NOMO-1 treated with DMSO at 0.1 percent for 48 hours (cell line): Measurements from ENCODE around the gene MYPN.
"Not testable (repeated sequence)": the region's sequence is repeated elsewhere in the genome, so short reads cannot be mapped to it uniquely, and the experiment has no call there.

ENCODE experiments used
- DNase-seq: peaks from one replicate; lab custom pipeline; 2025; ENCODE audit not compliant: unreplicated experiment; lab: John Stamatoyannopoulos, UW

Gene MYPN

DNA sequence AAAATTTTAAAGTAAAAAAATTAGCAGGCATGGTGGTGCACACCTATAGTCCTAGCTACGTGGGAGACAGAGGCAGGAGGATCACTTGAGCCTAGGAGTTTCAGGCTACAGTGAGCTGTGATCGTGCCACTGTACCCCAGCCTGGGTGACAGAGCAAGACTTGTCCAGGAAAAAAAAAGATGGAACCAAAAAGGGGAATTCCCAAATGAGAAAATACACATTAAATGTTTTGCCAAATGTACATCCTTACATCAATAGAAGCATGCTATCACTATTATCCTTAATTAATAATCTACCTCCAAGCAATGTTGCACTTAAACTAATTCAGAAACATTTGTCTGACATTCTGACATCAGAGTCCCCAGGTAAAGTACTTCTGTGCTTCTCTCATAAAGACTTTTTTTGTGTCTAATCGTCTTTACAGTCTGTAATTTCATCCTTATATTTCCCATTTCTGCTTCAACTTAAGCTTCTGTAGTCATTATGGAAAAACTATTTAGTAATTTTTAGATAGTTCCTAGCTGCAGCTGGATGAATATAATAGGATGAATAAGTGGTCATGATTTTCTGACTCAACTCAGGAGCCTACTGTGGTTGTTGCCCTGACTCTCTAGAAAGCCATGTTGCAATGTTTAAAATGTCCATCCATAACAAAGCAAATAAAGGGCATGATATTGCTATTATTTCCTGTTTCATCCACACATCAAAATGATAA, 57.7 kb downstream of the MYPN start:
- no peak for DNase-seq

GRCh38 chr10:68167586-68168189, 58.4 kb downstream of the MYPN start:
- DNase-seq = no peak

- DNase-seq = no peak
Measured at GRCh38 chr10:68171539-68172080, 62.3 kb downstream of the MYPN start.

DNA sequence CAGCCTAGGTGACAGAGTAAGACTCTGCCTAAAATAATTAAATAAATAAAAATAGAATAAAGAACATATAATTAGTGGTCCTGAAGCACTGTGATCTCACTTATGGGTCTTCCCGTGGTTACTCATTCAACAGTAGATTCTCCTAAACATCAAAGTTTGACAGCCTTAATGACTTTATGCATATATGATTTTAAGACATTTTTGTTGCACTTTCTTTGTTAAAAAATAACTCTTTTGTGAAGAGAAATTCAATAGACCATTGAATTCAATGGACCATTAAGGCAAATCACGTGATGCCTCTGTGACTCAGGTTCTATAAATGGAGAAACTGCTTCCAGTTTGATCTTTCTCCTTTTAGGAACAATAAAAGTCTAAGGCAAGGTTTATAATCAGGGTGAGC, 63.0 kb downstream of the MYPN start:
- no peak for DNase-seq

GRCh38 chr10:68175949-68176348, 66.7 kb downstream of the MYPN start:
- DNase-seq = no peak

- no peak for DNase-seq
Measured at GRCh38 chr10:68176797-68177196, 67.5 kb downstream of the MYPN start.

DNA sequence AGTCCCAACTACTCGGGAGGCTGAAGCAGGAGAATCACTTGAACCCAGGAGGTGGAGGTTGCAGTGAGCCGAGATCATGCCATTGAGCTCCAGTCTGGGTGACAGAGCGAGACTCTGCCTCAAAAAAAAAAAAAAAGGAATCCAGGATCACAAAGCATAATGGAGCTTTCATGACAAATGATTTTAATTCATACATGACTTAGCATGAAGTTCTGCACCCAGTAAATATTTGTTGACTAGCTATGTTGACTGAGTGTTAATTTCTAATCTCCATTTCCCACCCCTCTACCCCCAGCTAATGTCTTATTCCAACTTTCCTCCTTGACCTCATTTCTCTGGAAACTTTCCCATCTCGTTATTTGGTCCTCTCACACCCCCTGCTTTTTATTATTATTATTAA, 69.3 kb downstream of the MYPN start:
- no peak for DNase-seq

DNA sequence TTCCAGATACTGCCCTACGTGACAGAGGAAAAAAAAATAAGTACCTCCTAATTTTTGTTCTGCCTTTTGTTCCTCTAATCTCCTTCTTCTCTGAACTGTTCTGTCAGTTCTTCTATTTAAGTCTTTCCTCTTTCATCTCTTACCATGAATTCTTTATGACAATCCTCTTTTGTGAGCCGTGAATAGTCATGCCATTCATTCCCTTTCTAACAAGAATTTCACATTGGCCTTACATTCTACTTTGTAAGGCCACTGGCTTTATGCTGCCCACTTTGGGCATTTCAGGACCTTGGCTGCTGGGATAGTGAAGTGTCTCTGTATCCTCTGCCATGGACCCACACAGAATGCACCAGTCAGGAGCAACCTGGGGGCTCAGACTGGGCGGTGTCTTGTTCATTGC, 69.7 kb downstream of the MYPN start:
- DNase-seq = no peak

GRCh38 chr10:68180490-68180889, 71.2 kb downstream of the MYPN start:
- no peak for DNase-seq

DNA sequence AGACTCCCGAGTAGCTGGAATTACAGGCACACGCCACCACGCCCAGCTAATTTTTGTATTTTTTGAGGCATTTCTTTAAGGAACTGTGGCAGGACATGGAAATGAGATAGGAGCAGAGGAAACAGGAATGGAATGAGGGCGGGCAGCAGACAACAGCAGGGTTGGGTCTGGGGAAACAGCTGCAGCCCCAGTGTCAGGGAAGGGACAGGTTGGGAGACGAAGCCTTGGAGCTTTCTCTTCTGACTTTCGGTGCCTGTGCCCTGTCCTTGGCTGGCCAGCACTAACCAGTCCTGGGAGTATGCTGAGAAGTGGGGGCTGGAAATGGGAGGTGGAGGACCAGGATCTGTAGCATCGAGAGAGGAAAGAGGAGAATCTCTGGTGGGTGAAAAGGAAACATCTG, 75.3 kb downstream of the MYPN start:
- no peak for DNase-seq

GRCh38 chr10:68185085-68185484, 75.8 kb downstream of the MYPN start:
- DNase-seq = no peak

- DNase-seq = no peak
Measured at GRCh38 chr10:68188835-68189234, 79.5 kb downstream of the MYPN start.

DNA sequence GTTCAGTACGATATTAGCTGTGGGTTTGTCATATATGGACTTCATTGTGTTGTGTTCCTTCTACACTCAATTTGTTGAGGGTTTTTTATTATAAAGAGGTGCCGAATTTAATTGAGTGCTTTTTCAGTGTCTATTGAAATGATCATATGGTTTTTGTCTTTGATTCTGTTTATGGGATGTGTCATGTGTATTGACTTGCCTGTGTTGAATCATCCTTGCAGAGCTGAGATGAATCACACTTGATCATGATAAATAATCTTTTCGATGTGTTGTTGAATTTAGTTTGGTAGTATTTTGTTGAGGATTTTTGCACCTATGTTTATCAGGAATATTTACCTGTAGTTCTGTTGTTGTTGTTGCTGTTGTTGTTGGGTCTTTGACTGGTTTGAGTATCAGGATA, 82.8 kb downstream of the MYPN start:
- DNase-seq = no peak

DNA sequence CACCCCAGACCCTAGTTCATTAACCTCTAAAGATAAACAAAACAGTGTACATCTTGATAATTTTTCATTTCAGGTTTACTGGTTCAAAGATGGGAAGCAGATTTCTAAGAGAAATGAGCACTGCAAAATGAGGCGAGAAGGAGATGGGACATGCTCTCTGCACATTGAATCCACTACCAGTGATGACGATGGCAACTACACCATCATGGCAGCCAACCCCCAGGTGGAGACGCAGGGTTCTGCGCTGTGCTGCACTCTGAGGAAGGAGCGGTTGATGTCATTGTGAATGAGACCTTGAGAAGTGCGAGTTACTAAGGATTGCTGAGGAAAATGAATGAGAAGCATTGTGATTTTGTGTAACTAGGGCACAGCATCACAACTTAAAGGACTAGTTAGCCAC, 85.0 kb downstream of the MYPN start:
- no peak for DNase-seq

DNA sequence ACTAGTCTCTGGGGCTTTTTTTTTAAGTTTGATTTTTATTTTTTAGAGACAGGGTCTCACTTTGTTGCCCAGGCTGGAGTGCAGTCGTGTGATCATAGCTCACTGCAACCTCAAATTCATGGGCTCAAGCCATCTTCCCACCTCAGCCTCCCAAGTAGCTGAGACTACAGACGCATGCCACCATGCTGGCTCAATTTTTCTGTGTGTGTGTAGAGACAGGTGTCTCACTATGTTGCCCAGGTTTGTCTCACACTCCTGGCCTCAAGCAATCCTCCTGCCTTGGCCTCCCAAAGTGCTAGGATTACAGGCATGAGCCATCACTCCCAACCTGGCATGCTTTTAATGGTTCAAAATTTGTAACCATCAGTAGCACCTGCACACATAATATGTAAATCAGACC, 86.5 kb downstream of the MYPN start:
- not testable (repeated sequence) for DNase-seq

GRCh38 chr10:68196701-68197100, 87.4 kb downstream of the MYPN start:
- DNase-seq = no peak

DNA sequence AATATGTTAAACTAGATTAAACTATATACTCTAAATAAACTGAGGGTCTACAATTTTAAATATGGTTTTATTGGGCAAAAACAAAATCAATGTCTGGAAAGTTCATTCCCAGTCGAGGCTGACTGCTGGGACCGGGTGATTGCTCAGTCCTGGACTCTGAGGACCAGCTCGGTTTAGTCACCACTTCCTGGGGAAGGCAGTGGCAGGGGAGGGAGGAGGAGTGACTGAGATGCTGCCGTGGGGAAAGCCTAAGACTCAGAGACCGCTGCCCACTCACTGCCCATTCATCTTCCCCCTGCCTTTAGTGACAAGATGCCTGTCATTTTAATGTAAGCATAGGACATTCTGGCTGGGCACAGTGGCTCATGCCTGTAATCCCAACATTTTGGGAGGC, 93.7 kb downstream of the MYPN start:
- DNase-seq = peak; percentile 14

DNA sequence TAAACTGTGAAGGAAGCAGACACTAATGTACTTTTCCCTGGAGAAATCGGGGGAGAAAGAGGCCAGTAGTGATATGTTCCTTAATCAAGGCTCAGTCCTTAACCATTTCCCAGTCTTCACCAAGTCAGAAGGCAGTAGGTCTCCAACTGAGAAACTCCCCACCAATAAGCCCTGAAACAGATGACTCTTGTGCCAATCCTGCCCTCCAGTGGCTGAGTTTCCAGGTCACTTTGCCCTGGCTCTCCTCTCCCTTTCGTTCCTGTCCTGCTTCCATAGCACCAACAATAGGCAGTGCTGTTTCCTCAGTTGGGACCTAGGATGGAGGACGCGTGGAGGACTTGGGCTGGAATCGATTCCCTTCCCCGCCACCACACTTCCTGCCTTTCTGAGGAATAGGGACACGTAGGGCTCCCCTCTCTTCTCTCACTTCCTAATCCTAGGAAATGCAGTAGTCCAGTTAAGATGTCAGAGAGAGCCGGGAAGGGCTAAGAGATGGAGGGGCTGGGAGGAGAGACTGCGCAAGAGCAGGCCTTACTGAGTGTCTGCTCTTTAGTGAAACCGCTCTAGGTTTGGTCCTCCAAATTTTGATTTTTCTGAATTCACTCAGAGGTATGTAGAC, 99.2 kb downstream of the MYPN start:
- peak; percentile 28 for DNase-seq

DNA sequence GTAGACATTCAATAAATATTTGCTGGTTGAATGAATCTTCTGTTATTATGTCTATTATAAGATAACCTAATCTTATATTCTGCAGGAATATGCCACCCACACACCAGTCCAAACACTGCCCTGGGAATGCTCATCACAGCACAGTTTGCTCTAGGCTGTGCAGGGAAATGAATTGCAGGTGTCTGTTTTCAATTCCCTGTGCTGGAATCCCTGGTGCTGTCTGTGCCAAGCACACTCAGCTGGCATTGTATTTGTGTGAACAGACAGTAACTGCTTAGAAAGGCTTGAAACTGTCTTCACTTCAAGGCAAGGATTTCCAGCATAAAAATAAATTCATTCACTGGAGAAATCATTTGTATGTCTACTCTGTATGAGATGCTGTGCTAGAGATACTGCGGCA, 102.4 kb downstream of the MYPN start:
- DNase-seq = no peak

GRCh38 chr10:68212721-68213352, 103.5 kb downstream of the MYPN start:
- peak; percentile 53 for DNase-seq

DNA sequence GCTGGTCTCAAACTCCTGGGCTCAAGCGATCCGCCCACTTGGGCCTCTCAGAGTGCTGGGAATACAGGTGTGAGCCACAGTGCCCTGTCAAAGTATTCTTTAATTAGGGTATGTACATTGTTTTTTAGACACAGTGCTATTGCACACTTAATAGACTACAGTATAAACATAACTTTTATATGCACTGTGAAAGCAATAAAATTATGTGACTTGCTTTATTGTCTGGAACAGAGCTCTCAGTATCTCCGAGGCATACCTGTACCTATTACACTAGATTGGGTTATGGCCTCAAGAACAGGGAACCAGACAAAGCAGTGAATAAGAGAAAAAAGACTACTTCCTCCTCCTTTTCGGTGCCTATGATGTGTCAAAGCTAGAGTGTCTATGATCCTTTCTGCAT, 109.5 kb downstream of the MYPN start:
- DNase-seq = peak; percentile 11

DNA sequence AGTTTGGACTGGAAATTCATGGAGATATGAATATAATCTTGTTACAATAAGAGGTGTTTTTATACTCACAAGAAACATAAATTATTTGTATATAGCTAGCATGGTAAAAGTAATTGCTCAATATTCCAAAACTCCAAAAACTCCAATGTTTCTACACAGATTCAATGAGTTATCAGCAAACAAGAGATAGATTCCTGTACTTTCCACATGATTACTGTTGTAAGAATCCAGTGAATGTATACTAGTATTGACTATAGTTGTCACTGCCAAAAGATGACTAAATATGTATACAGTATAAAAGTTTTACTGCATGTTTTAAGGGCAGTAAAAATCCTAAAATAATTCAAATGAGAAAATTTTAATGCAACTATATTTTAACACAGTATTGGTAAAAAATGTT, 111.9 kb downstream of the MYPN start:
- no peak for DNase-seq
